Endothelial cell of umbilical vein (primary cell): Measurements from ENCODE around the gene FHOD3.
"Not testable (repeated sequence)": the region's sequence is repeated elsewhere in the genome, so short reads cannot be mapped to it uniquely, and the experiment has no call there.

Experiments
- CTCF ChIP-seq, 2 donors: IDR thresholded peaks; 1 replicate in 1 of 2; 2 replicates in 1 of 2; pipeline ENCODE4 v1.5.1; 2011; ENCODE audit warnings: low read length in 2 of 2, mild to moderate bottlenecking in 2 of 2, moderate library complexity in 2 of 2, control low read depth in 1 of 2, inconsistent platforms in 1 of 2, low read depth in 1 of 2; ENCODE audit not compliant: insufficient read depth in 1 of 2; ENCODE audit errors: extremely low read depth in 1 of 2
- EZH2 ChIP-seq: IDR thresholded peaks from 2 replicates; pipeline ENCODE4 v1.6.1; 2012; ENCODE audit warnings: borderline replicate concordance, low read depth, mild to moderate bottlenecking, moderate library complexity, low read length, inconsistent platforms; ENCODE audit not compliant: severe bottlenecking
- FOS ChIP-seq: IDR thresholded peaks from 2 replicates; pipeline ENCODE4 v1.6.1; 2011; ENCODE audit warnings: mild to moderate bottlenecking, low read length, moderate library complexity, borderline replicate concordance; ENCODE audit not compliant: insufficient read depth
- GATA2 ChIP-seq: IDR thresholded peaks from 2 replicates; pipeline ENCODE4 v1.7.0; 2011; ENCODE audit warnings: low read depth, mild to moderate bottlenecking, moderate library complexity, mixed read lengths, low read length; ENCODE audit not compliant: insufficient read length, insufficient read depth
- JUN ChIP-seq: IDR thresholded peaks from 2 replicates; pipeline ENCODE4 v1.6.1; 2011; ENCODE audit warnings: borderline replicate concordance, low read depth; ENCODE audit not compliant: insufficient read length, insufficient read depth
- MAX ChIP-seq: IDR thresholded peaks from 2 replicates; pipeline ENCODE4 v1.6.1; 2011; ENCODE audit not compliant: insufficient read depth, insufficient read length
- MYC ChIP-seq: IDR thresholded peaks from one replicate; pipeline ENCODE4 v1.6.1; 2011; ENCODE audit warnings: mild to moderate bottlenecking, low read depth, low read length
- POLR2A ChIP-seq: IDR thresholded peaks from 2 replicates; pipeline ENCODE4 v1.6.1; 2012; ENCODE audit warnings: low read depth, mild to moderate bottlenecking, control low read depth, low read length
- POLR2AphosphoS5 ChIP-seq: IDR thresholded peaks from 2 replicates; pipeline ENCODE4 v1.6.1; 2012; ENCODE audit warnings: low read depth, mild to moderate bottlenecking, control low read depth, low read length, moderate library complexity; ENCODE audit not compliant: insufficient read depth

GRCh38 chr18:36463516-36463915 lies 166.0 kb downstream of the FHOD3 start:
- TF ChIP-seq POLR2A; CTCF (IDR thresholded peaks at IDR 0.05; ENCODE audit: extremely low read depth in 1 of 2, insufficient read depth in 1 of 2, low read depth in 1 of 2, low read length in 2 of 2); EZH2; POLR2AphosphoS5; MAX; JUN; MYC; FOS; GATA2: not testable (repeated sequence)
